ENCODE measurements around the gene SMAD7. TPM values are rescaled to one million over a fixed set of nuclear protein-coding genes. Genes with fewer than 3 reads are reported as not detected.

SMAD7 gene
- polyA plus RNA-seq, 3 donors, result 6.8 to 53.8 (median 18.1) TPM

DNA sequence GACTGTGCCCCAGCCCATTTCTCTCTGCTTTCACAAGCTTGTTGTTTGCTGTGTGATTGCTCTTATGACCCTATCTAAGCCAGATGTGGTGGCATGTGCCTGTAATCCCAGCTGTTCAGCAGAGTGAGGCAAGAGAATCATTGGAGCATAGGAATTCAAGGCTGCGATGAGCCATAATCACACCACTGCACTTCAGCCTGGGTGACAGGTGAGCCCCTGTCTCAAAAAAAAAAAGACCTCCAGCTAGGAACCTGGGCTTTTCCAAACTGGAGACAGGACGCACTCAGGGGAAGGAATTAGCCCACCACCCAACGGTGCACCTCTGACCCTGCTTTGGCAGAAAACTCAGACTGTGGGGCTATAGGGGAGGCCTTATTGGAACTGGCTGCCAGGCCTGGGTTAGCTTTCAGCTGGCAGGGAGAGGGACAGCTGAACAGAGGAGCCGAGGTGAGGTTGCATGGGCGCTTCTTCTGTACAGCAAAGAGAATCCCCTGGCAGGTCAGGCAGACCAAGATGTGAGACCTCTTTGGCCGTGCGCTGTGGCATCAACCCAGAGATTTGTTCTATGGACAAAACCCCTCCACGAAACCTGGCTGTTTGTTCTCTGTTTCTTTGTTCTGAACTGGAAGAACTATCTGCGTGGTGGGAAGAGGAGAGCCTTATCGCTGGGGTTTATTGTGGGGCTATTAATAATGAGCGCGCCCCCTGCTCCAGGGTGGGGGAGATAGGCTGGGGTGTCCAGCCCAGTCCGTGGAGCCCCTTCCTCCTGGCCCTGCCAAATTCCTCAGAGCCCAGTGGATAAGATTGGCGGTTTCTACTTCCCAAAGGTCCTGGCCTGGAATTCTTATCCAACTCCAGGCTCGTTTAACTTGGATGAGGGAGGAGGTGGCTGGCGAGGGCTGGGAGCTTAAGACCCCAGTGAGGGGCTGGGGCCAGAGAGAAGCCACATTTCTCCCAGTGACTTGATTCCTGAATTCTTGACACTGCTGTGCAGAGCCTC lies 38.8 kb upstream of the SMAD7 start:
- WGBS, 3 donors, result 66 to 80% (median 74%) methylated on average over 16 of the region's 16 CpGs
- H3K27ac ChIP-seq (ENCODE audit: low read depth, low read length), result no peak overlapping the region

DNA sequence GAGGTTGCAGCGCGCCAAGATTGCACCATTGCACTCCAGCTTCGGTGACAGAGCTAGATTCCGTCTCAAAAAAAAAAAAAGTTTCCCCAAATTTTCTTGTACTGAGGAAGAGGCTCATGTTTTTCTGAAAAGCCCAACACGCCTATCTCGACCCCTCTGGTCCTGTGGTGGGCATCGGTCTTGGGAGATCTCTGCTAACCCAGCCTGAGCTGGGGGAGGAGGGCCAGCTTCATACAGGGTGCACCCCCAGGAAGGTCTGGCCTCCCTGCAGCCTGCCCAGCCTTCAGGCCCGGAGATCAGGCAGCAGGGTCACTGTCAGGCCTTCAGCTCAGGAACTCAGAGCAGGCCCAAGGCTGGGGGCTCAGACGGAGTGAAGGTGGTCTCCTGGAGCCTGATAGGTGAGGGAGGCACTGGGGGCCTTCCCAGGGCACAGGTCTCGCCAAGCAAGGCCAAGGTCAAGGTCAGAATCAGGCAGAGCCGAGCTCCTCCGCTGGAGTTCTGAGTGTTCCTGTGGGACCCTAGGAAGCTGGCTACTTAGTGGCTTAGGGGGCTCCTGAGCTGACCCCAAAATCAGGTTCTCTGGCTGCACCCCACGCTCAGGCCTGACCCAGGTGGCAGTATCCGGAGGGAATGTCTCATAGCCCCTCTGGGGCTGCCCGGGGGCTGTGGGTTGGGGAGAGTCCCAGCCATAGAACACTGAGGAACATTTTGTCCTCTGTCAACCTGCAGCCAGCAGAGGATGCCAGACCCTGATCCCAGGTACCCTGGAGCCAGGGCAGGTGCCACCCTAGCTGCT lies 37.9 kb upstream of the SMAD7 start:
- H3K27ac ChIP-seq (ENCODE audit: low read depth, low read length), result no peak overlapping the region
- WGBS, 3 donors, result 90 to 92% (median 91%) methylated on average over 15 of the region's 15 CpGs

DNA sequence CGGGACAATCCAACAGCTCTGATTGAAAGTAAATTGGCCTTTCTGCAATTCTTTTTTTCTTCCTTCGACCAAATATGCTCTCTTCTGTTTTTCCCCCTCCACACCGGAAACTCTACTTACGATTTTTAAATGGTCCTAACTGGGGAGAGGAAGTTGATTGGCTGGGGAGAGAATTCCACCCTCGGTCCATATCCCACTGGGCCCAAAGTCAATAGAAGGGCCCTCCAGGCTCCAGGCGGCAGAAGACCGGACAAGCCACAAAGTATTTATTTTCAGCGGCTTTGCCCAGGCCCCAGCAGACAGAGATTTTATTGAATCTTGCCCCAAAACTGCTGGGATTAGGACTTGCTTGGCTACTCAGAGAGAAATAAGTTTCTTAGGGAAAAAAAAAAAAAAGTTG lies 37.1 kb upstream of the SMAD7 start:
- WGBS, 3 donors, result 70 to 84% (median 78%) methylated on average over 8 of the region's 8 CpGs
- H3K27ac ChIP-seq (ENCODE audit: low read depth, low read length), result no peak overlapping the region

DNA sequence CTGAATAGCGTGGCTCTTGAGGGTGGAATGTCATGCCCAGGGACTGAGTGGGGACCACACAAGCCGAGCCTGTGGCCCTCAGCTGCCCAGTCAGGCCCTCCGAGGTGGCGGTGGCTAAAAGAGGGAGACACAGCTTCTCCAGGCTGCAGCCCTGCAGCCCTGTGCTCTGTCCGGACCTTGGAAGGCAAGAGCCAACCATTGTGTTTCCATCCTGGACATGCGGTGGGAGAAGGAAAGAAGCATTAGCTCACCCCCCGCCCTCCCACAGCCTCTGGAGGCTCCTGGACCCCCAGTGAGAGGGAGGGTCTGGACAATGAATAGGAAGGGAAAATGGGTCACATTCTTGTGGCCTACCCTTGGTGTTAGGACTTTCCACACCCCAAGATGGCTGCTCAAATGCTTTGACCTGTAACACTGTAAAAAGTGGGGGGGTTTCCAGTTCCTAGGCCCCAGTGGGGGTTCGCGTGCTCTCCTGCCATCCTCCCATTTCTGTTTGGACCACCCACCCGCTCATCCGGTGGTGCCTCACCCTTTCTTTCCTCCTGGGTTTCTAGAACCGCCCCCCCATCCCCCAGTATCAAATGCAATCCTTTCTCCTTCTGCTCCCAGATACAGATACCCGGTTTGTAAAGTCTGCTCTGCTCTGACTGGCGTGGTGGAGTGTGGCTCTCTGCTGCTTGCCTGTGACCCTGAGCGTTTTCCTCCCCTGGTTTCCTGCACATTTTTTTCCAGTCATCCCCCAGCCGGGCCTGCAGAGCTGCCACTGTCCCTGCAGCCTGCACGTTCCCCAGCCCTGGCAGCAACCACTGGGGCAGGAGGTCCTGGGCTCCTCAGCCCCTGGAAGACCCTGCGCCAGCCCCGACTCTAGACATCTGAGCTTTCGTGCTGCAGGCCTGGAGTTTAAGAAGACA lies 36.3 kb upstream of the SMAD7 start:
- H3K27ac ChIP-seq (ENCODE audit: low read depth, low read length), result no peak overlapping the region
- 87 to 92% (median 87%) methylated on average over 20 of the region's 20 CpGs for WGBS, 3 donors

DNA sequence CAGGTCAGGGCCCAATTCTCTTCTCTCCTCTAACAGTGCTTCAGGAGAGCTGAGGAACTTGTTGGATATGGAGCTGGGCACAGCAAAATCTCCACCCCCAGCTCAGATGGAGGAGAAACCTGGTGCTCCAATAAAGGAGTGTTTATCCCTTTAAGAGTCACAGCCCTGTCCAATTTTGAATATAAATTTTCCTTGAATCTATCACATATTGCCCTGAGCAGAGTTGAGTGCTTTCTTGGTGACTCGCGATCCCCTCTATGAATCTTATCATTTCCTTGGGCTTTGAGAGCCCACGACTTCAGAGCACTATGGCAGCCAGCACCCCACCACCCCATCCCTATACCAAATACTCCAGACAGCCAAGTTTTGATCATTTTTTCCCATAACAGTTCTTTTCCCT lies 34.4 kb upstream of the SMAD7 start:
- H3K27ac ChIP-seq (ENCODE audit: low read depth, low read length), result no peak overlapping the region

DNA sequence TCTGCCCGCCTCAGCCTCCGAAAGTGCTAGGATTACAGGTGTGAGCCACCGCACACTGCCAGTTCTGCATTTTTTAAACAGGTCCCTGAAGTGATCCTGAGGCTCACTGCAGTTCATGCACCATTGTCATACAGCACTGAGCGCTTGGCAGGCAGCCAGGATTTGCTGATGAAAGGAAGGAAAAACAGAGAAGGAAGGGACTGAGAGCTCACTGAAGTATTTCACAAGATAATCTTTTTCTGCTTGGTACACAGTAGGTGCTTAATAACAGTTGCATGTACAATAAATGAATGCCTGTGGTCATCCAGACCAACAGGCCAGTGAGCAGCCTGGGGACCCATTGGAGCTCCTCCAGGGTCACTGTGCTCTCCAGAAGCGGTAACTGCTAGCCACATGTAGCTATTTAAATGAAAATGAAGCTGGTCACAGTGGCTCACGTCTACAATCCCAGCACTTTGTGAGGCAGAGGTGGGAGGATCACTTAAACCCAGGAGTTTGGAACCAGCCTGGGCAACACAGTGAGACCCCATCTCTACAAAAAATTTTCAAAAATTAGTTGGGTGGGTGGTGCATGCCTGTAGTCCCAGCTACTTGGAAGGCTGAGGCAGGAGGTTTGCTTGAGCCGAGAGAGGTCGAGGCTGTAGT lies 33.1 kb upstream of the SMAD7 start:
- 74 to 92% (median 80%) methylated on average over 8 of the region's 8 CpGs for WGBS, 3 donors
- no peak overlapping the region for H3K27ac ChIP-seq (ENCODE audit: low read depth, low read length)

More for the DNA sequence above, 34.4 kb upstream of the SMAD7 start:
- WGBS, 3 donors, result 81 to 91% (median 86%) methylated on average over 3 of the region's 3 CpGs

DNA sequence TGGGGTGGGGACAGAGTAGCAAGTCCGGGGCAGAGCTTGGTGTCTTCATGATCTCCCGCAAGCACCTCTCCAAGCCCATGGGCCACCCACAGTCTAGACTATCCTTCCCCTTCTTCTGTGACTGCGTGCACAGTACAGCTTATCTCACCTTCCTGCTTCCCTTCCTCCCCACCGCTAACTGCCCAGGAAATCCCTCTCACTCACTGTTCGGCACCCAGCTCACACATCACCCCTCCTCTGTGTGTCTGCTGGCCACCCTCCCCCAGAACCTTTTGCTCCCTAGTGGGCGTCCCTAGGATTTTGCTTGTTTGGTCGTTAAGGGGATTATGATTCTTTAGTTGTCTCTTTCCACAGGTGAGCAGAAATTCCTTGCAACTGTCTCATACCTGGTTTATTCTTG lies 31.5 kb upstream of the SMAD7 start:
- 52 to 61% (median 53%) methylated on average over 7 of the region's 7 CpGs for WGBS, 3 donors
- H3K27ac ChIP-seq (ENCODE audit: low read depth, low read length), result no peak overlapping the region

DNA sequence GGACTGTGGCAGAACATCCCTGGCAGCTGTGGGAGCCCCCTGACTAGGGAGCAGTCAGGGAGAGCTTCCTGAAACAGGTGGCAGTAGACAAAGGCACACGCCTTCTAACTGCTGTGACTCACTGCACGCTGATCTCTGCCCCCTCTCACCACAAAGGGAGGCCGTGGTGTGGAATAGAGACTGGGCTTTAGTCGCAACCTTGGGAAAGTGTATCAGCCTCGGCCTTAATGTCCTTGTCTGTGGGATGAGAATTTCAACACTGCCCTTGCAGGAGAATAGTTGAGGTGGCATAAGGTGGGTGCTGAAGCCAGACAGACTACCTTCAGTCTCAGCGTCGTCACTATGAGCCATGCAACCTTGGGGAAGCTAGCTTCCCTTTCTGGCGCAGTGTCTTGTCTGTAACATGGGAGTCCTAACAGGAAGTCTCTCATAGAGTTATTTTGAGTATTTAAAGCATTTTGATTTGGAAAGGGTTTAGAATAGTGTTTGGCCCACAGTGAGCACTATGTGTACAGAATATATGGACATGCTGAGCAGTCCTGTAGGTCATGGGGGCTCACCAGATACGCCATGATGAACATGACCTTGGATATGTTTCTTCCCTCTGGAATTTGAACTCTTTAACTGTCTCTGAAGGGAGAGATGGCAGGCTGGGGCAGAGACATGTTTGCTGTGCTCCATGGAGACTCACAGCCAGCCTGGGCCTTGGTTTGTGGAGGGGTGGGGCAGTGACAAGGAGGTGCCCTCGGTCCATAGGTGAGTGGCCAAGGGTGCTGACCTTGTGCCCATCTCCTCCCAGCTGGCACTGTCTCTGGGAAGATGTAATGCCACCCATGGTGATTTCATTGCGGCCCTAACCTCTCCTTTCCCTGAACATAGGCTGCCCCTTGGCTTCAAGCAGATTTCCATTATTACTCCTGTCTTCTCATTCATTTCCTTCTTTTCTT lies 29.5 kb upstream of the SMAD7 start:
- H3K27ac ChIP-seq (ENCODE audit: low read depth, low read length), result no peak overlapping the region
- 67 to 77% (median 67%) methylated on average over 11 of the region's 11 CpGs for WGBS, 3 donors

DNA sequence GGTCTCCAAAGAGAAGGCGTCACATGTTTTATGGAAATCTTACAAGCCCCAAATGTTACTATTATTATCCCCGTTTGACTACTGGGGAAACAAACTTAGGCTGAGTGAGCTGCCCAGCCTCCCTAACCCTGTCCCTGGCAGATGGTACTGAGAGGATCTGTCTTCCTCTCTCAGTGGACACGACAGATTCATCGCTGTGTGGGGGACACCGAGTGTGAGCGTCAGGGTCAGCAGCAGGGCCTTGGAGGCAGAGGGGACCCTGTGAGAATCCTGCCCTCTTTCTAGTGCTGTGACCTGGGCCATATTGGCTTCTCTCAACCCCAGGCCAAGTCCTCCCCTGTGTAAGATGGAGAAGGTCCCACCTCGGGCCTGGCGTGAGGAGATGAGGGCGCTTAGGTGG lies 27.1 kb upstream of the SMAD7 start:
- H3K27ac ChIP-seq (ENCODE audit: low read depth, low read length), result no peak overlapping the region
- WGBS, 3 donors, result 92 to 97% (median 95%) methylated on average over 9 of the region's 9 CpGs

DNA sequence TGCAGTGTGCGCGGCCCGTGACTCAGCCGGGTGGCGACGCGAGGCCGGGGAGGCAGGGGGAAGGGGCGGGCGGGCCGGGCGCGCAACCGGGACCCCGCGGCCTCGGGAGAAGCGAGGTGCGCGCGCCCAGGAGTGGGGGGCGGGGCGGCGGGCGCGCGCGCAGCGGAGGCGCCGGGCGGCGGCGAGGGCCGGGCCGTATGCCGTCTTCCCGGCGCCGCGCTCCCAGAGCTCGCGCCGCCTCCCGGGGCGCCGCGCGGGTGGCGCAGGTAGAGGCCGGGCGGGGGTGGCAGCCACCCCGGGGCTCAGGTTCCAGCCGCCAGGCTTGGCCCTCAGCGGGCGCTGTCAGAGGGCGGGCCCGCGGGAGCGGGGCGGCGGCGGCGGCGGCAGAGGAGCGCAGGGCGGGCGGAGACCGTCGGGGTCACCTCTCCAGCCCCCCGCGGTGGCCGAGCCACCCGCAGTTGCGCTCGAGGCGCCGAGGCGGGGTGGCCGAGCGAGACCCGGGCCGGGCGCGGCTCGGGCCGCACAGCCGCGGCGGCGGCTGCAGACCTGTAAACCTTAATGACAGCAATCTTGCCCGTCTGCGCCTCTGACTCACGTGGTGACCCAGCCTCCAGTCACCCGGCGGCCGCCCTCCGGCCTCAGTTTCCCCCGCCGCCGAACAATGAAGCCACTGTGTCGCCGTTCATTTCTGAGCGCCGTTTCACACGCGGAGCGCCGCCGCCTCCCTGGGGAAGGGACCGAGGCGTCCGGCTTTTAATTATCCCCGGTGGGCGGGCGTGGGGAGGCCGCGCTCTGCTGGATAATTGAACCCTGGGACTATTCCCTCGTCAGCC lies 25.3 kb upstream of the SMAD7 start:
- H3K27ac ChIP-seq (ENCODE audit: low read depth, low read length), result no peak overlapping the region
- 1% methylated on average over 66 to 119 of the region's 119 CpGs for WGBS, 3 donors

DNA sequence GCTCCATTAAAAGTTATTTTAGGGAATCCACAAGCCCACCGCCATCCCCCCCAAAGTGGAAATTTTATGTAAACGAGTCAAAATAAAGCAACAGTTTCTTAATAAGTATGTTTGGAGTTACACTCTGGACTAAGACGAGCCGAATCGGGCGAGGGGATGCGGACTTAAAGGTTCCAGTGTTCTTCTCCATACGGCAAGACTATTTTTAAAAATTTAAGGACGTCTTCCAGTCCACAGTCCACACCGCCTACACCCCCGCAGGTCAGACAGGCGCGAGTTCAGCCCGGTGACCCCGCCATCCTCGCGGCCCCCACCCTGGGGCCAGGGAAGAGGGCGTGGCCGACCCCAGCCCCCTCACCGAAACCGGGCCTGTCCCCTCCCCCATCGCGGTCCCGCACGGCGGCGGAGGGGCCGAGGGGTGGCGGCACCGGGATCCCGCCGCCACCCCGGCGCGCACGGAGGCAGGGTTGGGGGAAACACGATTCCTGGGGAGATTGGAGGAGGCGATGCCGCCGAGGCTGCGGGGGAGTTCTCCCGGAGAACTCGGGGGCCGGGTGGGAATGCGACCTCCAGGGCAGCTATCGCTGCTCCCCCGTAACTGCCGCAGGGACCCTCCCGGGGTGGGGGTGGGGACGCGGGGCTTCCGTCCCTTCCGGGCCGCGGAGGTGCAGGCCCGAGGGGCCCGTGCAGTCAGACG lies 24.5 kb upstream of the SMAD7 start:
- no peak overlapping the region for H3K27ac ChIP-seq (ENCODE audit: low read depth, low read length)
- 4 to 10% (median 7%) methylated on average over 45 to 58 of the region's 58 CpGs for WGBS, 3 donors

DNA sequence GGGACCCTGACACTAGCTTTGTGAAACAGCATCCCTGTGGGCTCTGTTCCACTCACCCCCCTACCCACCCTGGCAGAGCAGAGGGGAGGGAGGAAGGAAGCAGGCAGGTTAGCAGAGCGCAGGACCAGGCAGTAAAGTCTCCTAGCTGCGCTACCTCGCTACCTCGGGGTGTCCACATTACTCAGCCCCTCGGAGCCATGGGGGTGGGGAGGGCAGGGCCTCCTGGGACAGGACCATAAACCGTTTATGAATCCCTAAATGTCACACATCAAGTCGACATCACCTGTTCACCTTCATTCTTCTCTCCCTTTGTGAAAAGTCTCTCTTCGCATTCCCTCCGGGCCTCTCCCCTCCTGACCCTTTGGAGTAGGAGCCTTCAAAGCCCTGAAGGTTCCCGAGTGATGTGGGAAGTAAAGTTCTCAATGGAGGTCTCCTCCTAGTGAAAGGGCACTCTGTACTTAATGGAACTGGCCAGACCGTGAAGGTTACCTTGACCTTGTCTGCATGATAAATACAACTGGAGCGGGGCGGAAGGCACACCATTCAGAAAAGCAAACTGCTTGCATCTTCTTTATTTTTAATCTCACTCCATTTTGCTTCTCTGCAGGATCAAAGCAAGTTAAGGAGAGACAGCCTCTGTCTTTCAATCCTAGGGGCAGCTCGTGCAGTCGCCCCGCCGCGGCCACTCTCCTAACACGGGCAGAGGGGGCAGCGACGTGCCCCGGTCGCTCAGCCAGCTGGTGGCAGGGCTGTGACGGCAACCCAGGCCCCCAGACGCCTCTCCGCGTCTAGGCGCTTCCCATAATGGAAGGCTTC lies 23.7 kb upstream of the SMAD7 start:
- H3K27ac ChIP-seq (ENCODE audit: low read depth, low read length), result no peak overlapping the region
- 60 to 78% (median 78%) methylated on average over 28 of the region's 28 CpGs for WGBS, 3 donors

DNA sequence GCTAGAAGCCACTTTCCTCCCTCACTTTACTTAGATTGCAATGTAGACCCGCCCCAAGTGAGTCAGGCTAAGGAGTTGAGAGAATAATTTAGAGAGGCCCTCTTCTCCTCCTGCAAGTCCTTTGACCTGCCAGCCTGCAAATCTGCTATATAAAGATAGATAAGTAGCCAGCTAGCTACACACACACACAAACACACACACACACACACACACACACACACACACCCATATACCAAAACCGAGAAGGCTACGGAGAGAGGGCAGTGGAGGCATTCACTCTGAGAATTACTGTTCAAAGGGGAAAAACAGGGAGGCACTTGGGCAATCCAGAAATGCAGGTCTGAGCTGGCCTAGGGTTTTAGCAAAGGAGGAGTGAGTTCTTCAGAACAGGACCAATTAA lies 23.0 kb upstream of the SMAD7 start:
- no peak overlapping the region for H3K27ac ChIP-seq (ENCODE audit: low read depth, low read length)
- 46 to 89% (median 80%) methylated on average over 3 of the region's 3 CpGs for WGBS, 3 donors

DNA sequence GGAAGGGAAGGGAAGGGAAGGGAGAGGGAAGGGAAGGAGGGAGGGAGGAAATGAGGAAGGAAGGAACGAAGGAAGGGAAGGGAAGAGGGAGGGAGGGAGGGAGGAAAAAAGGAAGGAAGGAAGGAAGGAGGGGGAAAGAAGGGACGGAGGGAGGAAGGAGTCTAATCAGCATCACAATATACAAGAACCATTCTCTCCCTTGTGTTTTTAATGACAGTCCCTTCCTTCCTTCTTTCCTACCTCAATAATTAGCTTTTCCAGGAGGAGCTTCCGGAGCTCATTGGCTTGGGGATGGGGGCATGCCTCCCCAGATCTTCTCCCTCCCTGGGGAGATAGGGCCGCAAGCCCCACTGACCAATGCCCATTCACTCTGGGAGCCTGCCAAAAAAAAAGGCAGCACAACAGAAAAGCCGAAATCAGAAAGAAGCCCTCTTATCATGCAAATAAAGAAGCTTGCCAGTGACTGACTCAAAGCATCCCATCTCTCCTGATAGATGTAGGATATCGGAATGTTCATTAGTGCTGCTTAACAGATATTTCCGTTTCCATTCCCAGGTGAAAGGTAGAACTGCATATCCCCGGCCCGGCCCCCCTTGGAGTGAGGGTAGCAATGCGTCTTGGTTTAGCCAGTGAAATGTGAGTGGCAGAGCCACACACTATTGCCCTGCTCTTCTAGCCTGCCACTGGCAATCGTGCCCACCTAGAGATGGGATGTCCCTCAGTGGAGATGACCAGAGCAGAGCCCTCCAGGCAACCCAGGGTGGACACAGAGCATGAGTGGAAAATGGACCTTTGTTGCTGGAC lies 17.8 kb upstream of the SMAD7 start:
- WGBS, 3 donors, result 76 to 80% (median 77%) methylated on average over 10 to 11 of the region's 11 CpGs
- no peak overlapping the region for H3K27ac ChIP-seq (ENCODE audit: low read depth, low read length)
